ENCODE results near the gene SSR1. TPM values are rescaled to one million over a fixed set of nuclear protein-coding genes. Genes with fewer than 3 reads are reported as not detected.

The SSR1 gene
- total and polyA plus RNA-seq, 9 of the 15 experiments (the other 6 are each of a cell fraction or from before 2014, with no cell fraction given), result 87.7 to 220 (median 144) TPM

DNA sequence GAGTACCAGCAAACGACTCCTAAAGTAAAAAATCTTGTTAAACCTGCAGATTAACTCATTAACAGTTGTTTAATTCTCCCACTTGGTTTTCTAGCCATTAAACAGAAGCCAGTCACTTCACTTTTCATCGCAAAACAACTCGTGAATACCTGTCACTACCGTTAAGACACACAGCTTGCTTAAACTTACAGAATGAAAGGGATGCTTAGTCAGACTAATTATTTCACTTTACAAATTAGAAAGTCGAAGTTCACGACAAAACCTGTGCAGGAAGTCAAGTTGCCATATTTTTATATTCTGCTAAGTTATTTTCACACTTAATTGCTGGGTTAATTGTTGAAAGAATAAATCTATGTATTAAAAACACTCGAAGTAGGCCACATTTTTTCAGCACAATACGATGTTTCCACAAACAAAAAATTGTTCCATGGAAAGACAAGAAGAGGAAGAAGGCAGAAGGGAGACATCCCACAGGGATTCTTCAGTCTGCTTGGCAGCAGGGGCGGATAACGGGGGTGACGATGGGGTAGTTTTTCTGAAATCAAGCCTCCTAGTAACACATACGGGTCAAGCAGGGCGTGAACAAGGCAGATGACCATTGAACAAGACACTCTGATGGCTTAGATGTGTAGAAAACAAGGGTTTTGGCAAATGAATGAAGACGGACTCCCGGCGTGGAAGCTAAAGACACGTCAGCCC, 933 bp downstream of the SSR1 start (continued):
- TF ChIP-seq, protein P1, sequence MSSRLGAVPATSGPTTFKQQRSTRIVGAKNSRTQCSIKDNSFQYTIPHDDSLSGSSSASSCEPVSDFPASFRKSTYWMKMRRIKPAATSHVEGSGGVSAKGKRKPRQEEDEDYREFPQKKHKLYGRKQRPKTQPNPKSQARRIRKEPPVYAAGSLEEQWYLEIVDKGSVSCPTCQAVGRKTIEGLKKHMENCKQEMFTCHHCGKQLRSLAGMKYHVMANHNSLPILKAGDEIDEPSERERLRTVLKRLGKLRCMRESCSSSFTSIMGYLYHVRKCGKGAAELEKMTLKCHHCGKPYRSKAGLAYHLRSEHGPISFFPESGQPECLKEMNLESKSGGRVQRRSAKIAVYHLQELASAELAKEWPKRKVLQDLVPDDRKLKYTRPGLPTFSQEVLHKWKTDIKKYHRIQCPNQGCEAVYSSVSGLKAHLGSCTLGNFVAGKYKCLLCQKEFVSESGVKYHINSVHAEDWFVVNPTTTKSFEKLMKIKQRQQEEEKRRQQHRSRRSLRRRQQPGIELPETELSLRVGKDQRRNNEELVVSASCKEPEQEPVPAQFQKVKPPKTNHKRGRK (tag; IDR thresholded peaks at IDR 0.05), result no peak
- TF ChIP-seq TRIM28 (IDR thresholded peaks at IDR 0.05), result no peak
- no peak for TF ChIP-seq SAFB (IDR thresholded peaks at IDR 0.05; ENCODE audit: borderline replicate concordance, low read depth, low read length)
- TF ChIP-seq E2F5 (CRISPR knock-in tag; IDR thresholded peaks at IDR 0.05), result no peak
- TF ChIP-seq NKRF (IDR thresholded peaks at IDR 0.05; ENCODE audit: borderline replicate concordance), result peak; percentile 97
- TF ChIP-seq, protein P2, sequence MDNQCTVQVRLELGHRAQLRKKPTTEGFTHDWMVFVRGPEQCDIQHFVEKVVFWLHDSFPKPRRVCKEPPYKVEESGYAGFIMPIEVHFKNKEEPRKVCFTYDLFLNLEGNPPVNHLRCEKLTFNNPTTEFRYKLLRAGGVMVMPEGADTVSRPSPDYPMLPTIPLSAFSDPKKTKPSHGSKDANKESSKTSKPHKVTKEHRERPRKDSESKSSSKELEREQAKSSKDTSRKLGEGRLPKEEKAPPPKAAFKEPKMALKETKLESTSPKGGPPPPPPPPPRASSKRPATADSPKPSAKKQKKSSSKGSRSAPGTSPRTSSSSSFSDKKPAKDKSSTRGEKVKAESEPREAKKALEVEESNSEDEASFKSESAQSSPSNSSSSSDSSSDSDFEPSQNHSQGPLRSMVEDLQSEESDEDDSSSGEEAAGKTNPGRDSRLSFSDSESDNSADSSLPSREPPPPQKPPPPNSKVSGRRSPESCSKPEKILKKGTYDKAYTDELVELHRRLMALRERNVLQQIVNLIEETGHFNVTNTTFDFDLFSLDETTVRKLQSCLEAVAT (IDR thresholded peaks at IDR 0.05), result peak in 1 of 2 experiments; percentile 74; a peak in 2 of 4 replicates
- TF ChIP-seq, protein P3, sequence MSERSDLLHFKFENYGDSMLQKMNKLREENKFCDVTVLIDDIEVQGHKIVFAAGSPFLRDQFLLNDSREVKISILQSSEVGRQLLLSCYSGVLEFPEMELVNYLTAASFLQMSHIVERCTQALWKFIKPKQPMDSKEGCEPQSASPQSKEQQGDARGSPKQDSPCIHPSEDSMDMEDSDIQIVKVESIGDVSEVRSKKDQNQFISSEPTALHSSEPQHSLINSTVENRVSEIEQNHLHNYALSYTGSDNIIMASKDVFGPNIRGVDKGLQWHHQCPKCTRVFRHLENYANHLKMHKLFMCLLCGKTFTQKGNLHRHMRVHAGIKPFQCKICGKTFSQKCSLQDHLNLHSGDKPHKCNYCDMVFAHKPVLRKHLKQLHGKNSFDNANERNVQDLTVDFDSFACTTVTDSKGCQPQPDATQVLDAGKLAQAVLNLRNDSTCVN (CRISPR knock-in tag; IDR thresholded peaks at IDR 0.05), result no peak
- TF ChIP-seq, protein P4, sequence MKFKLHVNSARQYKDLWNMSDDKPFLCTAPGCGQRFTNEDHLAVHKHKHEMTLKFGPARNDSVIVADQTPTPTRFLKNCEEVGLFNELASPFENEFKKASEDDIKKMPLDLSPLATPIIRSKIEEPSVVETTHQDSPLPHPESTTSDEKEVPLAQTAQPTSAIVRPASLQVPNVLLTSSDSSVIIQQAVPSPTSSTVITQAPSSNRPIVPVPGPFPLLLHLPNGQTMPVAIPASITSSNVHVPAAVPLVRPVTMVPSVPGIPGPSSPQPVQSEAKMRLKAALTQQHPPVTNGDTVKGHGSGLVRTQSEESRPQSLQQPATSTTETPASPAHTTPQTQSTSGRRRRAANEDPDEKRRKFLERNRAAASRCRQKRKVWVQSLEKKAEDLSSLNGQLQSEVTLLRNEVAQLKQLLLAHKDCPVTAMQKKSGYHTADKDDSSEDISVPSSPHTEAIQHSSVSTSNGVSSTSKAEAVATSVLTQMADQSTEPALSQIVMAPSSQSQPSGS (CRISPR knock-in tag; IDR thresholded peaks at IDR 0.05), result no peak
- TF ChIP-seq BRD4 (IDR thresholded peaks at IDR 0.05), result 0 out of 2 replicates have a peak, but pooled peaks have one; percentile 17
- TF ChIP-seq POLR2AphosphoS5 (IDR thresholded peaks at IDR 0.05; ENCODE audit: control insufficient read depth, insufficient read depth, low read depth, low read length), result no peak
- no peak for TF ChIP-seq SMARCE1 (IDR thresholded peaks at IDR 0.05)
- 0 out of 4 replicates have a peak, but pooled peaks of 1 of the 2 experiments have one; percentile 50 for TF ChIP-seq KDM4B (IDR thresholded peaks at IDR 0.05; ENCODE audit: borderline replicate concordance in 2 of 2, low read depth in 1 of 2)
- peak; percentile 85 for TF ChIP-seq HDAC2 (IDR thresholded peaks at IDR 0.05)
- no peak for TF ChIP-seq ZNF217 (CRISPR knock-in tag; IDR thresholded peaks at IDR 0.05)
- TF ChIP-seq NELFE (IDR thresholded peaks at IDR 0.05; ENCODE audit: insufficient read depth, insufficient read length), result no peak
- no peak for TF ChIP-seq SREBF1 (IDR thresholded peaks at IDR 0.05; ENCODE audit: borderline replicate concordance, low read depth, low read length)
- no peak for TF ChIP-seq ZNF282 (CRISPR knock-in tag; IDR thresholded peaks at IDR 0.05)
- TF ChIP-seq ATF1 (CRISPR knock-in tag; IDR thresholded peaks at IDR 0.05), result no peak
- TF ChIP-seq ATF1 (tag; IDR thresholded peaks at IDR 0.05), result peak; percentile 11; the same call in 1 of the 2 replicates
- TF ChIP-seq POU5F1 (IDR thresholded peaks at IDR 0.05; ENCODE audit: borderline replicate concordance, low read depth, low read length, partially characterized antibody), result no peak
